ENCODE data around the gene TIPIN. TPM values are rescaled to one million over a fixed set of nuclear protein-coding genes. Genes with fewer than 3 reads are reported as not detected.
"Not testable (repeated sequence)": the region's sequence is repeated elsewhere in the genome, so short reads cannot be mapped to it uniquely, and the experiment has no call there.

The TIPIN gene
- total RNA-seq (2014; rRNA removed; shearing (Covaris generic)) = 23.3 and 24.0 TPM in 2 replicates
- polyA plus RNA-seq (2015; cell fraction: cytosol; rRNA removed) = 11.6 and 12.0 TPM in 2 replicates
- 10.4 and 25.5 TPM in 2 replicates for polyA plus RNA-seq (2015; cell fraction: nucleus; rRNA removed)

- DNase-seq (ENCODE audit: low read depth, low spot score) = peak; percentile 92
- in situ Hi-C loops (cut with HindIII; ENCODE audit: low pct_unique_long_range_greater_than_20kb, low sequenced_read_pairs) = no loop called here
These were observed at the start of gene TIPIN for GRCh38 chr15:66356359-66357236. TSS of gene TIPIN (minus strand) at chr15:66356685. CDS start at chr15:66352947, 3,738 bp downstream.

DNA sequence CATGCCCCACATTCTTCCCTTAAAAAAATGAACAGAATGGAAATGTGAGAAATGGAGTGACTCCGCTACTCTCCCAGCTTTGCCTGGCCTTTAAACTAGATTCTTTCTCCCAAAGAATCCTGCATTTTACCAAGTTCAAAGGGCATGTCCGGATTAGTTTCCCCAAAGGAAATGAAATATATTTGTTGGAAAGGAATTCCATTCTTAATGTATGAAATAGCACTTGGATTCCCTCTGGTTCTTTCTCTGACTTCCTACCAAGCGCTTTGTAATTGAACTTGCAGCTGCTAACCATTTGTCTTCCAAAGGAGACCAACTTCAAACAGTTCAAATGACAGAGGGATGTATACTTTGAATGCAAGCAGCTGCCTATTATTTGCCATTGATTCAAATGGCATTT, 49.1 kb upstream of the TIPIN start:
- in situ Hi-C loops (cut with HindIII; ENCODE audit: low pct_unique_long_range_greater_than_20kb, low sequenced_read_pairs) = no loop called here
- no peak for DNase-seq (ENCODE audit: low read depth, low spot score)

GRCh38 chr15:66405007-66405406, 48.5 kb upstream of the TIPIN start:
- no peak for DNase-seq (ENCODE audit: low read depth, low spot score)
- in situ Hi-C loops (cut with HindIII; ENCODE audit: low pct_unique_long_range_greater_than_20kb, low sequenced_read_pairs) = no loop called here

DNA sequence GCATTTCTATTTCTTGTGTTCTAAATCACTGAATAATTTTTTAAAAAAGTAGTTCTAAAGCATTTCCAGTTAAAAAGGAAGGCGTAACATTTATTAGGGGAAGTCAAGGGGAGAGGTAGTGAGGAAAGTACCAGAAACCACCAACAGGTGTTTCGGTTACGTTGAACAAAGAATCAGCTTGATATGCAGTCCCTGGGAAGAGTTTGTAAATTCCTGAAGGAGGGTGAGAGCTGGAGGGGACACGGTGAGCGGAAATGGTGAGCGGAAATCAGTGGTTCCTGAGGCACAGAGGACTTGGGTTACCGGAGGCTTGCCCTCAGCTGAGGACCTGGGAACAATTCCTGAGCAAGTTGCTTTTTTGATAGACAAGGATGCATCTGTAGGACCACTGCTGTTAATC, 48.0 kb upstream of the TIPIN start:
- DNase-seq (ENCODE audit: low read depth, low spot score) = no peak
- in situ Hi-C loops (cut with HindIII; ENCODE audit: low pct_unique_long_range_greater_than_20kb, low sequenced_read_pairs) = no loop called here

- in situ Hi-C loops (cut with HindIII; ENCODE audit: low pct_unique_long_range_greater_than_20kb, low sequenced_read_pairs) = no loop called here
These were observed 47.6 kb upstream of the TIPIN start for GRCh38 chr15:66404122-66404521.

DNA sequence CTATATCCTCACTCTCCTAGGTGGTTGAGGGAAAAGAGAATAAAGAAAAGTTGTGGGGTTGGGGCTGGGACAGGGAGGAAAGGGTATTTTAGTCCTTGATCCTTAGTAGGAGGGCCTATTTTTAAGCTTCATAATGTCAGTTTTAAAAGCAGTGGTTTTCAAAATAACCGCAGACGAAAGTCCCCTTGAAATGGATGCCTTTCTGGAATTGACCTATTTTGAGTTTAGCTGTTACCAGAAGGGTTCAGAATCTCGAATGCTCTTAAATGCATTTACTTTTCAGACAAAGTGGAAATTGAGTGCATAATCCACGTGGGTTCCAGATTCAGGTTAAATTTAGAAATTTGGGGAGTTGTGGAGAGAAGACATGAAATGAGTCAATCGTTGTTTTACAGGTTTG, 46.8 kb upstream of the TIPIN start:
- DNase-seq (ENCODE audit: low read depth, low spot score) = no peak
- in situ Hi-C loops (cut with HindIII; ENCODE audit: low pct_unique_long_range_greater_than_20kb, low sequenced_read_pairs) = no loop called here

More at GRCh38 chr15:66404122-66404521, 47.6 kb upstream of the TIPIN start:
- DNase-seq (ENCODE audit: low read depth, low spot score) = no peak

- in situ Hi-C loops (cut with HindIII; ENCODE audit: low pct_unique_long_range_greater_than_20kb, low sequenced_read_pairs) = no loop called here
- DNase-seq (ENCODE audit: low read depth, low spot score) = no peak
These were observed 46.3 kb upstream of the TIPIN start for GRCh38 chr15:66402761-66403284.

GRCh38 chr15:66401130-66402021, 44.9 kb upstream of the TIPIN start:
- peak; percentile 55 for DNase-seq (ENCODE audit: low read depth, low spot score)
- in situ Hi-C loops (cut with HindIII; ENCODE audit: low pct_unique_long_range_greater_than_20kb, low sequenced_read_pairs) = no loop called here

DNA sequence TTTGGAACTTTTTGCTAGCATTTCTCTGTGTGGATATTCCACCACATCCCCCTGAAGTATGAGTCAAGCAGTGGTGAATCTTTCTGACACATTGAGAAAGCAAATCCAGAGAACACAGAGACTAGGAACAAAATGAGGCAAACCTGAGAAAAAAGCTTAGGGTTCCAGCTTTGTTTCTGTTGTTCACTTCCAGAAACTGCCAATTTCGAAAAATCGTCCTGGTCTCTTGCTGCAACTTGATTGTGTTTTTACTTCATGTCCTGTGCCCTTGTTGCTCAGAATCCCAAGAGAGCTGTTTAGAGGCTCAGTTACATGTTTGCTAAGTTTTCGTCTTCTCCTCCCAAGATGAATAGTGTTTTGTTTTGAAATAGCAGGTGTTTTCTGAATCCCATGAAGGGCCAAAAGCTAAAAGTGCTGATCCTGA, 43.9 kb upstream of the TIPIN start:
- DNase-seq (ENCODE audit: low read depth, low spot score) = no peak
- in situ Hi-C loops (cut with HindIII; ENCODE audit: low pct_unique_long_range_greater_than_20kb, low sequenced_read_pairs) = no loop called here

- in situ Hi-C loops (cut with HindIII; ENCODE audit: low pct_unique_long_range_greater_than_20kb, low sequenced_read_pairs) = no loop called here
These were observed 42.8 kb upstream of the TIPIN start for GRCh38 chr15:66399276-66399675.

GRCh38 chr15:66394915-66395314, 38.4 kb upstream of the TIPIN start:
- in situ Hi-C loops (cut with HindIII; ENCODE audit: low pct_unique_long_range_greater_than_20kb, low sequenced_read_pairs) = no loop called here
- DNase-seq (ENCODE audit: low read depth, low spot score) = no peak

More at GRCh38 chr15:66399276-66399675, 42.8 kb upstream of the TIPIN start:
- DNase-seq (ENCODE audit: low read depth, low spot score) = no peak

DNA sequence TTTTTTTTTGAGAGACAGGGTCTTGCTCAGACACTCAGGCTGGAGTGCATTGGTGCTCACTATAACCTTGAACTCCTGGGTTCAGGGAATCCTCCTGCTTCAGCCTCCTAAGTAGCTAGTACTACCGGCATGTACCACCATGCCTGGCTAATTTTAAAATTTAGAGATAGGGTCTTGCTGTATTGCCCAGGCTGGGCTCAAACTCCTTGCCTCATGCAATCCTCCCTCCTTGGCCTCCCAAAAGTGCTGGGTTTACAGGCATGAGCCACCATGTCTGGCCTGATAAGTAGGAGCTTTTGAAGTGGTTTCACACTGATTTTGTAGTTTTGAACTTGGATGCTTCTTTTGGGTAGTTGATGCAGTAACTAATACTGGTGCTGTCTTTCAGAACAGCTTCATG, 38.0 kb upstream of the TIPIN start:
- in situ Hi-C loops (cut with HindIII; ENCODE audit: low pct_unique_long_range_greater_than_20kb, low sequenced_read_pairs) = no loop called here
- DNase-seq (ENCODE audit: low read depth, low spot score) = no peak

GRCh38 chr15:66393037-66393436, 36.6 kb upstream of the TIPIN start:
- DNase-seq (ENCODE audit: low read depth, low spot score); in situ Hi-C loops (cut with HindIII; ENCODE audit: low pct_unique_long_range_greater_than_20kb, low sequenced_read_pairs): not testable (repeated sequence)

DNA sequence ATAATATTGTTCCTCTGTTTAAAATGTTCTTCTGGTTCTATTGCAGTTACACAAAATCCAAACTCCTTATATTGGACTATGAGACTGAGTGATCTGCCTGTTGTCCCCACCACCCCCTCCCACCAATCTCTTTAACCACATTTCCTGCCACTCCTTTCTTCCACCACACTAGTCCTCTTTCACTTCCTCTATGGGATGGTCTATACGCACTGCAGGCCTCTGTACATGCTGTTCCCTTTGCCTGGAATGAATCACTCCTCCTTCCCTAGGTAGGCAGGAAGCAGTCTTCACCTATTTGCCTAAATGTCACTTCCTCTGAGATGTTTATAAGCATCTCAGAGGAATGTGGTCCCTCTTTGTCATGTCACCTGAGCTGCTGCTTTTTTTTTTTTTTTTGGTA, 34.2 kb upstream of the TIPIN start:
- in situ Hi-C loops (cut with HindIII; ENCODE audit: low pct_unique_long_range_greater_than_20kb, low sequenced_read_pairs) = no loop called here
- DNase-seq (ENCODE audit: low read depth, low spot score) = no peak

GRCh38 chr15:66389859-66390381, 33.4 kb upstream of the TIPIN start:
- no peak for DNase-seq (ENCODE audit: low read depth, low spot score)

DNA sequence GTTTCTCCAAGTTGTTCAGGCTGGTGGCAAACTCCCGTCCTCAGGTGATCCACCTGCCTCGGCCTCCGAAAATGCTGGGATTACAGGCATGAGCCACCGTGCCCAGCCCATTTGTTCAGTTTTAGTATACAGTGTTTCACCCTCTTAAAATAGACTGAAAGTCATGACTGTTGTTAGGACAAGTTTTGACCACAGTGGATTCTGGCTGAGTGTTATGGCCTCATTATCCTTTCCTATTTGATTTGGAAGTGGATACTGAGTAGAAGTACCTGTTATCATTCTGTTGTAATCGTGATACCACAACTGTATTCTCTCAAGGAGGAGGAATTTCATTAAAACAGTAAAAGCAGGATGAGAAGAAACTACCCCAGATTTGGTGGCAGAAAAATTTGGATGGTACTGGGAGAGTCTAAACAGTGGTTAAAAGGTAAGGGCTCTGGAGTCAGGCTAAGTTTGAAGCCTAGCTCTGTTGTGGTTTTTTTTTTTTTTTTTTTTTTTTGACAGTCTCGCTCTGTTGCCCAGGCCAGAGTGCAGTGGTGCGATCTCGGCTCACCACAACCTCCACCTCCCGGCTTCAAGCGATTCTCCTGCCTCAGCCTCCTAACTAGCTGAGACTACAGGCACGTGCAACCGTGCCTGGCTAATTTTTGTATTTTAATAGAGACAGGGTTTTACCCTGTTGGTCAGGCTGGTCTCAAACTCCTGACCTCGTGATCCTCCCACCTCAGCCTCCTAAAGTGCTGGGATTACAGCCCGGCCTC, 32.8 kb upstream of the TIPIN start:
- no peak for DNase-seq (ENCODE audit: low read depth, low spot score)
- in situ Hi-C loops (cut with HindIII; ENCODE audit: low pct_unique_long_range_greater_than_20kb, low sequenced_read_pairs) = no loop called here

More at GRCh38 chr15:66389859-66390381, 33.4 kb upstream of the TIPIN start:
- in situ Hi-C loops (cut with HindIII; ENCODE audit: low pct_unique_long_range_greater_than_20kb, low sequenced_read_pairs) = no loop called here

DNA sequence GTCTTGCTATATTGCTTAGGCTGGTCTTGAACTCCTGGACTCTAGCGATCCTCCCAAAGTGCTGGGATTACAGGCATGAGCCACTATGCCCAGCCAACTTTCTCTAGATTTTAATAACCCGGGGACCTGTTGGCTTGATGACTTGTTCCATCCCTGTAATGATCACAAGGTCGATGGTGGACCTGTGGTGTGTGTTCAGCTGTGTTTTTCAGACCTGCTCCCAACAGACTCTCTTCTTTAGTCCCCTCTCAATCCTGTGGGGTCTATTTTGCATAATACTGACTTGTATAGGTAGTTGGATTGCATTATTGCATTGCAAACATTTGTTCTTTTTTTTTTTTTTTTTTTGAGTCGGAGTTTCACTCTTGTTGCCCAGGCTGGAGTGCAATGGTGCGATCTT, 32.1 kb upstream of the TIPIN start:
- in situ Hi-C loops (cut with HindIII; ENCODE audit: low pct_unique_long_range_greater_than_20kb, low sequenced_read_pairs) = no loop called here

More for the DNA sequence above, 32.1 kb upstream of the TIPIN start:
- no peak for DNase-seq (ENCODE audit: low read depth, low spot score)
